ENCODE measurements around the gene GIPC3.
A peak's percentile ranks its signal among the peaks of the same experiment; 100 is the strongest.
"Not testable (repeated sequence)": the region's sequence is repeated elsewhere in the genome, so short reads cannot be mapped to it uniquely, and the experiment has no call there.

The GIPC3 gene

GRCh38 chr19:3618811-3619630 lies 33.7 kb downstream of the GIPC3 start:
- DNase-seq, result no peak

- no peak for DNase-seq
Observed at GRCh38 chr19:3619631-3620012, 34.3 kb downstream of the GIPC3 start.

- DNase-seq, result no peak
Observed at GRCh38 chr19:3620145-3620816, 35.0 kb downstream of the GIPC3 start.

GRCh38 chr19:3620817-3621547 lies 35.7 kb downstream of the GIPC3 start:
- no peak for DNase-seq

GRCh38 chr19:3621689-3622088 lies 36.4 kb downstream of the GIPC3 start:
- DNase-seq, result no peak

GRCh38 chr19:3622224-3622623 lies 36.9 kb downstream of the GIPC3 start:
- no peak for DNase-seq

GRCh38 chr19:3623716-3624115 lies 38.4 kb downstream of the GIPC3 start:
- no peak for DNase-seq

- no peak for DNase-seq
Observed at GRCh38 chr19:3625996-3626472, 40.8 kb downstream of the GIPC3 start.

- peak; percentile 99 for DNase-seq
Observed at GRCh38 chr19:3626473-3627350, 41.4 kb downstream of the GIPC3 start, which contains the start of gene CACTIN. Gene CACTIN, minus strand, starts transcription at chr19:3626790. Its CDS starts 28 bp downstream, at chr19:3626762.

- DNase-seq, result no peak
Observed at GRCh38 chr19:3627351-3627723, 42.1 kb downstream of the GIPC3 start.

GRCh38 chr19:3628766-3629165 lies 43.5 kb downstream of the GIPC3 start:
- DNase-seq, result not testable (repeated sequence)

GRCh38 chr19:3631053-3631861 lies 46.0 kb downstream of the GIPC3 start:
- no peak for DNase-seq

- no peak for DNase-seq
Observed at GRCh38 chr19:3632098-3632497, 46.8 kb downstream of the GIPC3 start.

- no peak for DNase-seq
Observed at GRCh38 chr19:3632739-3633558, 47.7 kb downstream of the GIPC3 start.

- DNase-seq, result no peak
Observed at GRCh38 chr19:3633559-3633988, 48.3 kb downstream of the GIPC3 start.

GRCh38 chr19:3634496-3635045 lies 49.3 kb downstream of the GIPC3 start:
- no peak for DNase-seq

GRCh38 chr19:3636506-3636905 lies 51.2 kb downstream of the GIPC3 start:
- DNase-seq, result no peak

GRCh38 chr19:3636962-3637361 lies 51.7 kb downstream of the GIPC3 start:
- DNase-seq, result no peak

- no peak for DNase-seq
Observed at GRCh38 chr19:3637621-3638020, 52.3 kb downstream of the GIPC3 start.

All from stimulated activated CD4-positive, alpha-beta T cell treated with anti-CD3 and anti-CD28 coated beads, Interleukin-4, amount 100 ng/mL, for 1 hour (primary cell).